Measurements from ENCODE around the gene CACNA2D4.

Gene CACNA2D4

DNA sequence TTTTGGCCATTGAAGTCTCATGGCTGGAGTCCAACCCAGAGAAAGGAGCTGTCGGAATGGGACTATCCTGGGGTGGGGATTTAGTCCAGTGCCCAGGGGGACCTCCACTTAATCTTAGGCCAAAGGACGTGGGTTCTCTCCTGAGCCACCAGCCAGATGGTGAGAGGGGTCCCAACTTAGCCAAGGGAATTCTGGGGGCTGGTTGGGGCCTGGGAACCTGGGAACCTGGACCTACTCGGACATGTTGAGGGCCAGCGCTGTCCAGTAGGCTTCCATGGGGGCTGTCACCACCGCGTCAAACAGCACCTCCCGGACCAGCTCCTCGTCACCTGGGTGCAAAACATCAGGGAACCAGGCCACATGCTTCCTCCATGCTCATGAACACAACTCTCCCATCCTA lies 64.7 kb downstream of the CACNA2D4 start:
- no peak overlapping the region for H3K4me3 ChIP-seq (ENCODE audit: low read depth, low read length)
- no peak for DNase-seq (ENCODE audit: low read depth)
- TF ChIP-seq, protein P1, sequence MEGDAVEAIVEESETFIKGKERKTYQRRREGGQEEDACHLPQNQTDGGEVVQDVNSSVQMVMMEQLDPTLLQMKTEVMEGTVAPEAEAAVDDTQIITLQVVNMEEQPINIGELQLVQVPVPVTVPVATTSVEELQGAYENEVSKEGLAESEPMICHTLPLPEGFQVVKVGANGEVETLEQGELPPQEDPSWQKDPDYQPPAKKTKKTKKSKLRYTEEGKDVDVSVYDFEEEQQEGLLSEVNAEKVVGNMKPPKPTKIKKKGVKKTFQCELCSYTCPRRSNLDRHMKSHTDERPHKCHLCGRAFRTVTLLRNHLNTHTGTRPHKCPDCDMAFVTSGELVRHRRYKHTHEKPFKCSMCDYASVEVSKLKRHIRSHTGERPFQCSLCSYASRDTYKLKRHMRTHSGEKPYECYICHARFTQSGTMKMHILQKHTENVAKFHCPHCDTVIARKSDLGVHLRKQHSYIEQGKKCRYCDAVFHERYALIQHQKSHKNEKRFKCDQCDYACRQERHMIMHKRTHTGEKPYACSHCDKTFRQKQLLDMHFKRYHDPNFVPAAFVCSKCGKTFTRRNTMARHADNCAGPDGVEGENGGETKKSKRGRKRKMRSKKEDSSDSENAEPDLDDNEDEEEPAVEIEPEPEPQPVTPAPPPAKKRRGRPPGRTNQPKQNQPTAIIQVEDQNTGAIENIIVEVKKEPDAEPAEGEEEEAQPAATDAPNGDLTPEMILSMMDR (IDR thresholded peaks at IDR 0.05; ENCODE audit: control insufficient read depth, extremely low read depth, insufficient read depth): no peak

- no peak for DNase-seq (ENCODE audit: low read depth)
- TF ChIP-seq, protein P1 (IDR thresholded peaks at IDR 0.05; ENCODE audit: control insufficient read depth, extremely low read depth, insufficient read depth): no peak
- no peak overlapping the region for H3K4me3 ChIP-seq (ENCODE audit: low read depth, low read length)
Observed at GRCh38 chr12:1852076-1852475, 66.4 kb downstream of the CACNA2D4 start.

- no peak overlapping the region for H3K4me3 ChIP-seq (ENCODE audit: low read depth, low read length)
- TF ChIP-seq, protein P1 (IDR thresholded peaks at IDR 0.05; ENCODE audit: control insufficient read depth, extremely low read depth, insufficient read depth): no peak
- no peak for DNase-seq (ENCODE audit: low read depth)
Observed at GRCh38 chr12:1851151-1851701, 67.2 kb downstream of the CACNA2D4 start.

DNA sequence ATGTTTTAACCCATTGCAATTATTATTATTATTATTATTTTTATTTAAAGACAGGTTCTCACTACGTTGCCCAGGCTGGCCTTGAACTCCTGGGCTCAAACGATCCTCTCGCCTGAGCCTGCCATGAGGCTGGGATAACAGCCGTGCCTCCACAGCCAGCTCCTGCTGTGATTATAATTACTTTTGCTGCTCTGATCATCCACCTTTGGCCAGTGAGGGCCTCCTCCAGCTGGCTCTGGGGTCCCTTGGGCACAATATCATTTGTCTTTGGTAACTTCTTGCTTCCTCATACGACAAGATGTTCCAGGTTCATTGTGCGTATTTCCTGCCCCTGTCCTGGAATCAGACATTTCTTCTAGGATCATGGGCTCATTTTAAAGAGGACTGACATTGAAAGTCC lies 69.7 kb downstream of the CACNA2D4 start:
- TF ChIP-seq, protein P1 (IDR thresholded peaks at IDR 0.05; ENCODE audit: control insufficient read depth, extremely low read depth, insufficient read depth): no peak
- no peak overlapping the region for H3K4me3 ChIP-seq (ENCODE audit: low read depth, low read length)
- DNase-seq (ENCODE audit: low read depth): no peak

- TF ChIP-seq, protein P1 (IDR thresholded peaks at IDR 0.05; ENCODE audit: control insufficient read depth, extremely low read depth, insufficient read depth): no peak
- DNase-seq (ENCODE audit: low read depth): no peak
- no peak overlapping the region for H3K4me3 ChIP-seq (ENCODE audit: low read depth, low read length)
Observed at GRCh38 chr12:1848146-1848545, 70.3 kb downstream of the CACNA2D4 start.

GRCh38 chr12:1847411-1847810 lies 71.0 kb downstream of the CACNA2D4 start:
- no peak overlapping the region for H3K4me3 ChIP-seq (ENCODE audit: low read depth, low read length)
- TF ChIP-seq, protein P1 (IDR thresholded peaks at IDR 0.05; ENCODE audit: control insufficient read depth, extremely low read depth, insufficient read depth): no peak
- DNase-seq (ENCODE audit: low read depth): no peak

Data from LNCaP clone FGC (cell line).